Loucy (cell line): ENCODE data around the gene DIPK1A.

ENCODE experiments used
- CTCF ChIP-seq: fragments of 200-600 bp; sonication (generic); conservative IDR thresholded peaks from 2 replicates; pipeline ENCODE4 v1.5.1; 2014; ENCODE audit warnings: mild to moderate bottlenecking, antibody characterized with exemption, low read length
- EZH2phosphoT487 ChIP-seq: fragments of 200-600 bp; IDR thresholded peaks from 2 replicates; pipeline ENCODE4 v1.6.1; 2018; ENCODE audit warnings: antibody characterized with exemption, mild to moderate bottlenecking, moderate library complexity, borderline replicate concordance

DNA sequence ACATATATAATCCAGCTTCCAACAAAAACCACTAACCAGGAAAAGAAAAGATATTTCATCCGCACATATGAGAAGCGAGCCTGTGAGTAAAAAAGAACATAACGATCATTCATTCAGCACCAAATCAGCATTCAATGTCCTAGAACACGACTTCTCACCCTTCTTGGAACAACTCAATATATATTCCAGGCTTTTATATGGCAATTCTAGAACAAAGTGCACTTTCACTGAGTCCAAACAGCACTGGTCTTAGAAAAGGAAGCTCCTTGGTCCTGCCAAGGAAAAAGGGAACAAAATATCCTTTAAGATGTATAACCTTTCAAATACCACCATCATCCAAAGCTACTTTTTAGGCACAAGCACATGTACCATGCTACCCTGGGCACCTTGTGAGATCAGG is 84.9 kb downstream of the DIPK1A start:
- TF ChIP-seq CTCF (no peak), EZH2phosphoT487 (no peak)
